Measurements from ENCODE around the gene DHX40.

- TF ChIP-seq POLR2A (IDR thresholded peaks at IDR 0.05; ENCODE audit: low read depth, low read length) (peak; percentile 95), TAF1 (IDR thresholded peaks at IDR 0.05; ENCODE audit: borderline replicate concordance, low read depth, low read length) (peak; percentile 95)
Measured at GRCh38 chr17:59619298-59620063, 54.1 kb downstream of the DHX40 start, which contains the start of gene CLTC.

All from GM12892 (cell line).